T47D (cell line): ENCODE results near the gene LARP4B.
"Not testable (repeated sequence)": the region's sequence is repeated elsewhere in the genome, so short reads cannot be mapped to it uniquely, and the experiment has no call there.

Experiments used
- DNase-seq, 2 experiments: peaks; one replicate each; pipeline versions ENCODE4 v3.0.0 to v3.0.0-alpha.2; 2011 to 2012; ENCODE audit warnings: low read depth in 1 of 2, low spot score in 1 of 2
- JUND ChIP-seq: IDR thresholded peaks from 2 replicates; pipeline ENCODE4 v1.6.1; 2012; ENCODE audit warnings: low read depth
- in situ Hi-C: cut with HindIII; loops from 2 replicates; pipeline ENCODE4 v1.10.0; 2016; ENCODE audit warnings: low sequenced_read_pairs, low pct_unique_long_range_greater_than_20kb

The LARP4B gene

GRCh38 chr10:774661-775244, 156.8 kb downstream of the LARP4B start:
- in situ Hi-C loops, result no loop called here
- no peak for DNase-seq
- TF ChIP-seq JUND, result no peak

- no peak for TF ChIP-seq JUND
- no peak for DNase-seq
- in situ Hi-C loops, result no loop called here
Observed at GRCh38 chr10:774223-774622, 157.3 kb downstream of the LARP4B start.

- TF ChIP-seq JUND, result no peak
- DNase-seq, result no peak
- in situ Hi-C loops, result no loop called here
Observed at GRCh38 chr10:773562-774161, 157.8 kb downstream of the LARP4B start.

GRCh38 chr10:772227-772637, 159.3 kb downstream of the LARP4B start:
- no peak for DNase-seq
- in situ Hi-C loops, result no loop called here
- no peak for TF ChIP-seq JUND

- TF ChIP-seq JUND, result no peak
- in situ Hi-C loops, result no loop called here
- DNase-seq, result no peak
Observed at GRCh38 chr10:771647-772046, 159.9 kb downstream of the LARP4B start.

- no peak for DNase-seq
- no peak for TF ChIP-seq JUND
- in situ Hi-C loops, result no loop called here
Observed at GRCh38 chr10:770975-771374, 160.5 kb downstream of the LARP4B start.

GRCh38 chr10:770048-770712, 161.3 kb downstream of the LARP4B start:
- DNase-seq, in situ Hi-C loops: not testable (repeated sequence)

- DNase-seq, result no peak
- in situ Hi-C loops, result no loop called here
Observed at GRCh38 chr10:767794-768193, 163.7 kb downstream of the LARP4B start.

GRCh38 chr10:767211-767610, 164.3 kb downstream of the LARP4B start:
- no peak for TF ChIP-seq JUND
- in situ Hi-C loops, result no loop called here
- peak in 1 of 2 experiments; percentile 55 for DNase-seq

More at GRCh38 chr10:767794-768193, 163.7 kb downstream of the LARP4B start:
- TF ChIP-seq JUND, result no peak

GRCh38 chr10:761376-761775, 170.1 kb downstream of the LARP4B start:
- in situ Hi-C loops, result no loop called here
- no peak for TF ChIP-seq JUND
- no peak for DNase-seq

- TF ChIP-seq JUND, result no peak
- in situ Hi-C loops, result no loop called here
- DNase-seq, result no peak
Observed at GRCh38 chr10:760622-761021, 170.9 kb downstream of the LARP4B start.

- in situ Hi-C loops, result no loop called here
- TF ChIP-seq JUND, result no peak
- DNase-seq, result no peak
Observed at GRCh38 chr10:759898-760477, 171.5 kb downstream of the LARP4B start.
